ENCODE measurements around the gene NDUFV1.
"Not testable (repeated sequence)": the region's sequence is repeated elsewhere in the genome, so short reads cannot be mapped to it uniquely, and the experiment has no call there.

Gene NDUFV1

DNA sequence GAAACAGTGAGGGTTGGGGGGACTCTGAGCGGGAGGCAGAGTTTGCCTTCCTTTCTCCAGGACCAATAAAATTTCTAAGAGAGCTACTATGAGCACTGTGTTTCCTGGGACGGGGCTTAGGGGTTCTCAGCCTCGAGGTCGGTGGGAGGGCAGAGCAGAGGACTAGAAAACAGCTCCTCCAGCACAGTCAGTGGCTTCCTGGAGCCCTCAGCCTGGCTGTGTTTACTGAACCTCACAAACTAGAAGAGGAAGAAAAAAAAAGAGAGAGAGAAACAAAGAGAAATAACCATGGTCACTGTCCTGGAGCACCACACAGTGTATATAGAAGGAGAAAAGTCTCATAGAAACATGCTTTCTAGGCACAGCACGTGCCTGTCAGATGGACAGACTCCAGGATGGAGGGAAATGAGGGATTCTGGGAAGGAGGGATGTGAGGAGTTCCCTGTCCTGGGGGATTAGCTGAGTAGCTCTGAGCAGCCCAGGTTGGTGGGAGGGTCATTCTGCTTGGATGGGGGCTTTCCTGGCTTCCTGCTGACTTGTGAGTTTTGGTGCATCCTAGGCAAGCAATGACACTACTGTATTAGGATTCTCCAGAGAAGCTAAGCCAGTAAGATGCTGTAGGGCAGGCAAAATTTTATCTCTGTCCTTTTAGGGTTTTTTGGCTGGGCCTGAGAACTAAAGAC lies 20.0 kb upstream of the NDUFV1 start:
- DNase-seq: no peak

DNA sequence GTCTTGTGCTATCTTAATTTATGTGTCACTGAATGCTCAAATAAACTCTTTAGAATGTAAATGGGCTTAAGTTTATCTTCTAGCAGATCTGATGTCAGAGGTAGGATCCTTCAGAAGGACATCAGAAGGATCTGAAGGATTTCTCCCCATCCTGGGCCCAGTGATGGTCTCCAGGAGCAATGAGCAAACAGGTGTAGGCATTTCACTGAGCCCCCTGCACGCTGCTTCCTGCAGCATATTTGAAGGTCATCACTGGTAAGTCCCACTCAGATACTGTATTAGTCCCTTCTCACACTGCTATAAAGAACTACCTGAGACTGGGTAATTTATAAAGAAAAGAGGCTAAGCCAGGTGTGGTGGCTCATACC lies 18.6 kb upstream of the NDUFV1 start:
- DNase-seq: no peak

DNA sequence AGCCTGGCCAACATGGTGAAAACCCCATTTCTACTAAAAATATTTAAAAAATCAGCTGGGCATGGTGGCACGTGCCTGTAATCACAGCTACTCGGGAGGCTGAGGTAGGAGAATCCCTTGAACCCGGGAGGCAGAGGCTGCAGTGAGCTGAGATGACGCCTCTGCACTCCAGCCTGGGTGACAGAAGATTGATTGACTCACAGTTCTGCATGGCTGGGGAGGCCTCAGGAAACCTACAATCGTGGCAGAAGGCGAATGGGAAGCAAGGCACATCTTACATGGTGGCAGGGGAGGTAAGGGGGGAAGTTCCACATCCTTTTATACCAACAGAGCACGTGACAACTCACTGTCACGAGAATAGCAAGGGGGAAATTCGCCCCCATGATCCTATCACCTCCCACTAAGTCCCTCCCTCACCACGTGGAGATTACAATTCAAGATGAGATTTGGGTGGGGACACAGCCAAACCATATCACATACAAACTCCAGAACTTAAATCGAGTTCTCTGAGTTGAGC lies 17.8 kb upstream of the NDUFV1 start:
- DNase-seq: not testable (repeated sequence)

DNA sequence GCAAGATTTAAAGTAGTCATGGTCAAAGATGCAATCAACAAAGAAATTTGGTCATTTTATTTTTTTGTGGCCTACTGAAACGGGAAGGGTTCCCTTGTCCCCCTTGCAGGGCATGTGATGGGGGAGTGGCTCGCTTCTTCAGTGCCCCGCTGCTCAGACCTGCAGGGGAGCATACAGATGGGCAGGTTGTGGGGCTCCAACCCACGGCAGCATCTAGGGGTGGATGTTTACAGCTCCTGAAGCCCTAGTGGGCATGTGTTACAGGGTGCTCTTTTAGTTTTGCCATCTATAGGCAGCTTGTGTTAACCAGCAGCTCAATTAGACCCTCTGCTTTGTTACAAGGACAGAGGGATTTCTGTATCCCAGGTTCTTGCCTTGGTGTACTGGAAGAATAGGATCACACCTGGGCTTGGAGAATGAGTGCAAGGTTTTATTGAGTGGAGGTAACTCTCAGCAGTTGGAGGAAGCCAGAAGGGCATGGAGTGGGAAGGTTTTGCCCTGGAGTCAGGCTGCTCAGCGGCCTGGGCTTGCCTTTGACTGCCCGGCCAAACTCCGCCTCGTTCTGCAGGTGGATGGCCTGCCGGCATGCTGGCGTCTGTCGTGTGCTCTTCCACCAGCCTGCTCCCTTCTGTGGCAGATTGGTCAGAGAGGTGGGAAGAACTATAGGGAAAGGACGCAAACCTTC lies 13.7 kb upstream of the NDUFV1 start:
- DNase-seq: no peak

DNA sequence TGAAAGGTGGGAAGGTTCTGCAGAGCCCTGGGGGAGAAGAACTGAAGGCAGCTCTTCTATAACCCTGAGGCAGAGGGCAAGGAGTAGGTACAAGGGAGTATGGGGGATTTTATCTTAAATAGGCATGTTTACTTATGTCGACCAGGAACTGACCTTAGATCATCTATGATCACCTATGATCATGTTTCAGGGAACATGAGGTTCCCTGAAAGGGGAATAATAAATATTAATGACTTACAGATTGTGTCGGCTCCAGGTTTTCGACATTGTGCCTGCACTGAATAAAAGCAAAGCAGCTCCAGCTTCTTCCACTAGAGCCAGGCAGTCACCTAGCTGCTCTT lies 13.2 kb upstream of the NDUFV1 start:
- DNase-seq: no peak

DNA sequence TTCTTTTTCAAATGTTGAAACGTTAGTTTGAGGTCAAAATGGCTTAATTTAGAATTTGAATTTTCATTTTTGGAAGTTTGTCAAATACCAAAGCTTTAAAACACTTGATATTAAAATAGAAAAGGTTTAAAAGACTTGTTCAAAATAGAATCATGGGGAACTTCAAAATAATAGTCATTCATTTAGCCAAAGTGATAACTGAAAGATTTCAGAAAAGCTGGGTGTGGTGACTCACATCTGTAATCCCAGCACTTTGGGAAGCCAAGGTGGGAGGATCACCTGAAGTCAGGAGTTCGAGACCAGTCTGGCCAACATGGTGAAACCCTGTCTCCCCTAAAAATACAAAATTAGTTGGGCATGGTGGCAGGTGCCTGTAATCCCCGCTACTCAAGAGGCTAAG lies 12.3 kb upstream of the NDUFV1 start:
- no peak for DNase-seq

DNA sequence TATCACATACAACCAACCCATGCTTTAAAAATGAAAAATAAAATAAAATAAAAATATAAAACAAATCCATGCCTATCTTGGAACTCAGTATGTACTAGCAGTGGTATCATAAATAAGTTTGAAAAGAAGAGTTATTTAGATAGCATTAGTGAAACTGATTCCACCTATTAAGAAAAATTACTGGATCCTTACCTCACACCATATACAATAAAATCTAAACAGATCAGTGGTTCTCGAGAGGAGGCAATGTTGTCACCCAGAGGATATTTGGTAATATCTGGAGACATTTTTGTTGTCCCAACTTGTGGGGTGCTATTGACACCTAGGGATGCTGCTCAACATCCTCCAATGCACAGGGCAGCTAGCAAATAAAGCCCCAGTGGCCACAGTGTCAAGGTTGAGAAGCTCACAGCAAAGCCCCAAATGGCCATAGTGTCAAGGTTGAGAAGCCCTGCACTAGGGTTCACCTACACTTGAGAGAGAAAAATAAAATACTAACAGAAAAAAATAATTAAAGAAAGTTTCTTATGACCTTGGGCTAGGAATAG lies 9.9 kb upstream of the NDUFV1 start:
- no peak for DNase-seq

DNA sequence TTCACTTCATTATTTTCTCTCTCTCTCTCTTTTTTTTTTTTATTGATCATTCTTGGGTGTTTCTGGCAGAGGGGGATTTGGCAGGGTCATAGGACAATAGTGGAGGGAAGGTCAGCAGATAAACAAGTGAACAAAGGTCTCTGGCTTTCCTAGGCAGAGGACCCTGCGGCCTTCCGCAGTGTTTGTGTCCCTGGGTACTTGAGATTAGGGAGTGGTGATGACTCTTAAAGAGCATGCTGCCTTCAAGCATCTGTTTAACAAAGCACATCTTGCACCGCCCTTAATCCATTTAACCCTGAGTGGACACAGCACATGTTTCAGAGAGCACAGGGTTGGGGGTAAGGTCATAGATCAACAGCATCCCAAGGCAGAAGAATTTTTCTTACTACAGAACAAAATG lies 9.3 kb upstream of the NDUFV1 start:
- not testable (repeated sequence) for DNase-seq

DNA sequence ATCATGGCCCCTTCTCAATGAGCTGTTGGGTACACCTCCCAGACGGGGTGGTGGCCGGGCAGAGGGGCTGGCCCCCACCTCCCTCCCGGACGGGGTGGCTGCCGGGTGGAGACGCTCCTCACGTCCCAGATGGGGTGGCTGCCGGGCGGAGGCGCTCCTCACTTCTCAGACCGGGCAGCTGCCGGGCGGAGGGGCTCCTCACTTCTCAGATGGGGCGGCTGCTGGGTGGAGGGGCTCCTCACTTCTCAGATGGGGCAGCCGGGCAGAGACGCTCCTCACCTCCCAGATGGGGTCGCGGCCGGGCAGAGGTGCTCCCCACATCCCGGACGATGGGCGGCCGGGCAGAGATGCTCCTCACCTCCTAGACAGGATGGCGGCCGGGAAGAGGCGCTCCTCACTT lies 8.8 kb upstream of the NDUFV1 start:
- not testable (repeated sequence) for DNase-seq

DNA sequence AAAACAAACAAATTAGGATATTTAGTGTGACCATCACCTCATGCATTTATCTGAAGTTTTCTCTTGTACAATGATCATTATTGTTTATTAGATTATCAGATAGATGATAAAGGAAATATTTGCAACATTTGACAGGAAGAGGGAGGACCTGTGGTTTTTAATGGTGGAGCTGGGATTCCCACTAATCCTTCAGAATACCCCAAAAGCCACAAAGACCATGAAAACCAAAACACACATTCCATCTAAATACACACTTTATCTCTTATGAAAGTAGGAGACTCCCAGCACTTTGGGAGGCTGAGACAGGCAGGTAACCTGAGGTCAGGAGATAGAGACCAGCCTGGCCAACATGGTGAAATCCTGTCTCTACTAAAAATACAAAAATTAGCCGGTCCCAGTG lies 7.6 kb upstream of the NDUFV1 start:
- DNase-seq: no peak

DNA sequence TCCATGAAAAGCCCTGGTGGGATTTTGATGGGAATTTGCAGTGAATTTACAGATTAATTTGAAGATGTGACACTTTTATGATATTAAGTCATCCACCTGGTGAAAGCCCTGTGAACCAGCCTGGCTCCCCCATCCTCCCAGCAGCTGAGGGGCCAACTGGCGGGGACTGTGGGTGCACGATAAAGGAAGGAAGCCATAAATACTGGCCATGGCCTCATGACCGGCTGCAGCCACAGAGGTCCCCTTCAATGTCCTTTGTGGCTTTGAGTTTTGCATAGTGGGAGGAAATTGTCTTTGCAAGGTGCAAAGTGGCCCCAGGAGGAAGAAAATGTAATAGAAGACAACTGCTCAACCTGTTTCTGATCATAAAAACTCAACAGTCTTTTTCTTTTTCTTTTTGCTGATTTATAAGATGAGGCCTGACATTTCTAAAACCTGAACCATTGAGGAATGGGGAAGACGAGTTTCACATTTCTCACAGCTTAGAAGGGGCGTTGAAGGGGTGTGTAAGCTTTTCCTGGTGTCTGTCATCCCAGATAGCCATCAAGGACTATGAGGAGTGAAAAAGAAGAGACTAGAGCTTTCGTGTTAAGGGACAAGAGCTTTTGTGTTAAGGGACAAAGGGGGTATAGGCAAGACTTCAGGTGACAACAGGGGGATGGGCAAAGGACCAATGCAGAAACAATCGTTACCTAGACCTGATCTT lies 6.3 kb upstream of the NDUFV1 start:
- no peak for DNase-seq

DNA sequence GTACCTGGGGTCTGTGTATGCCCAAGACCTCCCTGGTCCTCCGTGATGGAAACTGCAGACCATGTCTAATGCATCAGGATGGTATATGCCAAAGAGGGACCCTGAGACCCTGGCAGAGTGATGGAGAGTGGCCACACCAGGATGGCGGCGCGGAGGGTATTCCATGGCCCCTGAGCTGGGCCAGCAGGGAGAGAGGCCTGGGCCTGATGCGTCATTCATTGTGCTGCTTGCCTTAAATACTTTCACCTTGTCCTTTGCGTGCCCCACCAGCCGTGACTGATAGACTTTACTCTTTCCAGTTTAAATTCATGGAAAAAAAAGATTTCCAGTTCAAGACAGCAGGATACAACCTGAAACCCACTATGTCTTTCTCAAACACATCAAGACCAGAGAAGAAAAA lies 5.6 kb upstream of the NDUFV1 start:
- no peak for DNase-seq

DNA sequence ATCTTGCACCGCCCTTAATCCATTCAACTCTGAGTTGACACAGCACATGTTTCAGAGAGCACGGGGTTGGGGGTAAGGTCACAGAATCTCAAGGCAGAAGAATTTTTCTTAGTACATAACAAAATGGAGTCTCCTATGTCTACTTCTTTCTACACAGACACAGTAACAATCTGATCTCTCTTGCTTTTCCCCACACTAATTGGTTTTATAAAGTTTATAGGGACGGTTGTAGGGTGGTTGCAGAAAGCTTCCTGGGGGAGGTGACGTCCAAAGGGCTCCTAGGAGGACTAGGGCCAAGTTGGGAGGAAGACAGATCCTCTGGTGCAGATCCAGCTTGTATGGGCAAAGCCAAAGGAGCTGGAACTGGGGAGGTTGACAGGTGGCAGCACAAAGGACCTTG lies 2.6 kb upstream of the NDUFV1 start:
- DNase-seq: not testable (repeated sequence)

DNA sequence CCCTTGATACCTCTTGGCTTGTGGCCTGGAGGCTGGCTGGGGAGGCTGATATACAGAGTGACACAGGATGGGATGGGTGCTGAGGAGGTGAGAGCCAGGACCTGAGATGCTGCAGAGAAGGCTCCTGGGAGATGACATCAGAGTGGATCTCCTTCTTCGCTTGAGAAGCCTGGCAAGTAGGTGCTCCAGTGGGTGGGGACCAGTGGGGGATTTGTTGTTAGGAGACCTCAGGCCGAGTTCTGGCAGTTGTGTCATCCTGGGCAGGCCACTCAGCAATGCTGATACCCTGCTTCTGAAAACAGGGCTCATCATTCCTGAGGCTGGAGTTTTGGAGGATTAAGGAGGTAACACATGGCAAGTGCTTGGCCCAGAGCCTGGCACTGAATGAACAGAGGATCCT lies 1.9 kb upstream of the NDUFV1 start:
- no peak for DNase-seq

DNA sequence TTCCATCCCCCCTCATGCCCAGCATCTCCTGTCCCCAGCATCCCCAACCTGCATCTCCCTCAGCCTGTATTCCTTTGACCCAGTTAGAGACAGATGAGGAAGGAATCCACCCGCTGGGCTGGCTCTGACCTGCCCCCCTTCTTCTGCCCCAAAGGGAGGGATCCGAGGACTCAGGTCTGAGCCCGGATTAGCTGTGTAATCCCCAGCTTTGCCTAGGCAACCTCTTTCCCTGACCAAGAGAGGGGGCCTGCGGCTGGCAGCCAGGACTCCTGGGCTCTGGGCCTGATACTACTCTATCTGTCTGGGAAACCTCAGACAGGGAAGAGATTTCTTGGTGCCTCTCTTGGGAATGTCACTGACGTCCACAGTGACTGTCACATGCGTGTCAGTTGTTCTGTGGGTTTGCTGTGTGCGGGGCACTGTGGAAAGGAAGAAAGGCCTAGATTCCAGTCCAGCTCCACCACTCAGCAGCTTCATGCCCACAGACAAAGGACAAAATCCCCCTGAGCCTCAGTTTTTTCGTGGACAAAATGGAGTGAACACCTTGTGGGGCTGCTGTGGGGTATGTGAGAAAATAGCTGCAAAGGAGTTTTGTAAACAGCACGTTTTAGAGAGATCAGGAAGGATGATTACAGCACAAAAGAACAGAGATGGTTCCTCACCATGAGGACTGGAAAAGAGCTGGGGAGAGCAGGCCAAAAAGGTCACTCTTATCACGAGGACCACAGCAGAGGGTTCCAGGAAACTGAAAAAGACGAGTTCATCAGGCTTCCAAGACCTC lies 1.3 kb upstream of the NDUFV1 start:
- DNase-seq: no peak

DNA sequence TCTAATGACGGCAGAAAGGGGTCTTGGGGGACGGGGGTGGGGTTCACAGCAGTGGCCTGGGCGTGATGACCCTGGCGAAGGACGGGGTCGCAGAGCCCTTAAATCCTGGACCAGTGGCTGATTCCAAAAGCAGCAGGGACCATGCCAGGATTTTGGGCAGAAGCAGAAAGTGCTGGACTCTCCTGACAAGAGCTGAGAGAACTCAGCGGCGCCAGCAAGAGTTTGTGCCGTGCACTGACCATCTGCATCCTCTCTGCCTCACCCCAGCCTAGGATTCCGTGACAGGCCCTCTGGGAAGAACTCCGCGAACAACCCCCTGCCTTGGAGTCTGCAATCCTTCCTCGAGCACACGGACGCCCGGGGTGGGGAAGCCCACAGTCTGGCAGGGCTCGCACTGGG lies 644 bp upstream of the NDUFV1 start:
- DNase-seq: no peak

DNA sequence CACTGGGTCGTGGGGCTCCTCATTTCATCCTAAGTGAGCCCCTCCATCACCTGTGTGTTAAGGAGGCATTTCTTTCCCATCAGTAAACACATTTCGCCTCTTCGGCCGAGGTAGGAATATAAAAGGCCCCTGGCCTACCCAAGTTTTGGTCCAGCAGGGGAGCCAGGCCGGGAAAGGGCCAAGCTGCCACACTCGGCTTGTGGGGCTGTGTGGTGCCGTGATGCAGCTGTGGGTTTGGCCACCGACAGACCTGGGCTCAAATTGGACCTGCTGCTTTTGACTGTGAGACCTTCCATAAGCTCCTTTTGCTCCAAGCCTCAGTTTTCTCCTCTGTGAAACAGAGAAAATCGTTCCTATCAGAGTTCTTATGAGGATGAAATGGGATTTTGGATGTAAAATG lies 771 bp downstream of the NDUFV1 start:
- DNase-seq: no peak

DNA sequence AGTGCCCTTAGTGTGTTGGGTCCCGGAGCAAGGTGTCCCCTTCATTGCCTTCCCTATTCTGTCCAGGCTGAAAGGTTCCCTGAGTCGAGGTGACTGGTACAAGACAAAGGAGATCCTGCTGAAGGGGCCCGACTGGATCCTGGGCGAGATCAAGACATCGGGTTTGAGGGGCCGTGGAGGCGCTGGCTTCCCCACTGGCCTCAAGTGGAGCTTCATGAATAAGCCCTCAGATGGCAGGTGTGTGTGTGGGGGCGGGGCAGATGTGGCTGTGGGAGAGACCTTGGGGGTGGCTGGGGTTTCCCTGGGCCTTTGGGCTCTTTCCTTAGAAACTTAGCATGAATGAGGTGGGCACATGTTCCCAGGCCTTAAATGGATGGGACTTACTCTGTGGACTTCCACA lies 1.8 kb downstream of the NDUFV1 start:
- DNase-seq: no peak

DNA sequence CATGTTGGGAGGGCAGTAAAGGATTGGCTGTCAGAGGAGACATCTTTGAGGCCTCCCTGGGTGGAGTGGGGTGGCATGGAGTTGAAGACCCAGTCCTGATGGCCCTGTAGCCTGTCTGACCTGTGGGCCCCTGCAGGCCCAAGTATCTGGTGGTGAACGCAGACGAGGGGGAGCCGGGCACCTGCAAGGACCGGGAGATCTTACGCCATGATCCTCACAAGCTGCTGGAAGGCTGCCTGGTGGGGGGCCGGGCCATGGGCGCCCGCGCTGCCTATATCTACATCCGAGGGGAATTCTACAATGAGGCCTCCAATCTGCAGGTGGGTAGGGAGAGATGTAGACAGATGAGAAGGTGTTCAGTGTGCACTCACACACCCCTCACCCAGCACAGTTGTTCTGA lies 2.6 kb downstream of the NDUFV1 start:
- no peak for DNase-seq

DNA sequence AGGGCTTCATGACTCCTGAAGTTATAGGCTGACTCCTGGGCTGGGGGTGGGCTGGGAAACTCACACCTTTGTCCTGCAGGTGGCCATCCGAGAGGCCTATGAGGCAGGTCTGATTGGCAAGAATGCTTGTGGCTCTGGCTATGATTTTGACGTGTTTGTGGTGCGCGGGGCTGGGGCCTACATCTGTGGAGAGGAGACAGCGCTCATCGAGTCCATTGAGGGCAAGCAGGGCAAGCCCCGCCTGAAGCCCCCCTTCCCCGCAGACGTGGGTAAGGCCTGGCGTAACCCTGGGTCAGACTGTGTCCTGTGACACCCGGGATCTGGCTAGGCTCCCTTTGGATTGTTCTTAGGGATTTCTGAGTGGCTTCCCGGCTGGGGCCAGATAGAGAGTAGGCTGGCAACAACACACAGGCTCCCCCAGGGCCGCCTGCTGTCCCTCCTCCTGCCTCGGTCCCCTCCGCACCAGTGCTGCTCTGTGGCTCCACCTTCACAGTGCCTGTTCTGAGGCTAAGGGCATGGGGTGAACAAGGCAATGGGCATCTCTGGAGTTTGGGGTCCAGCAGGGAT lies 3.6 kb downstream of the NDUFV1 start:
- DNase-seq: no peak

DNA sequence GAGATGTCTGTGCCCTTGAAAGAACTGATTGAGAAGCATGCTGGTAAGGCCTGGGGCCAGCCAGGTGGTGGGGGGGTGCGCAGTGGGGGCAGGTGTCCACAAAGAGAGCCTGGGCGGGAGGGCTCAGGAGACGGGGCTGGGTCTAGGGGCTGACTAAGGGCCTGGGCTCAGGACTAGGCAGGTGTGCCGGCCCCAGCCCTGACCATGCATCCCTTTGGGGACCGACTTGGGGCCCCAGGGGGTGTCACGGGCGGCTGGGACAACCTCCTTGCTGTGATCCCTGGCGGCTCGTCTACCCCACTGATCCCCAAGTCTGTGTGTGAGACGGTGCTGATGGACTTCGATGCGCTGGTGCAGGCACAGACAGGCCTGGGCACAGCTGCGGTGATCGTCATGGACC lies 4.4 kb downstream of the NDUFV1 start:
- DNase-seq: no peak

DNA sequence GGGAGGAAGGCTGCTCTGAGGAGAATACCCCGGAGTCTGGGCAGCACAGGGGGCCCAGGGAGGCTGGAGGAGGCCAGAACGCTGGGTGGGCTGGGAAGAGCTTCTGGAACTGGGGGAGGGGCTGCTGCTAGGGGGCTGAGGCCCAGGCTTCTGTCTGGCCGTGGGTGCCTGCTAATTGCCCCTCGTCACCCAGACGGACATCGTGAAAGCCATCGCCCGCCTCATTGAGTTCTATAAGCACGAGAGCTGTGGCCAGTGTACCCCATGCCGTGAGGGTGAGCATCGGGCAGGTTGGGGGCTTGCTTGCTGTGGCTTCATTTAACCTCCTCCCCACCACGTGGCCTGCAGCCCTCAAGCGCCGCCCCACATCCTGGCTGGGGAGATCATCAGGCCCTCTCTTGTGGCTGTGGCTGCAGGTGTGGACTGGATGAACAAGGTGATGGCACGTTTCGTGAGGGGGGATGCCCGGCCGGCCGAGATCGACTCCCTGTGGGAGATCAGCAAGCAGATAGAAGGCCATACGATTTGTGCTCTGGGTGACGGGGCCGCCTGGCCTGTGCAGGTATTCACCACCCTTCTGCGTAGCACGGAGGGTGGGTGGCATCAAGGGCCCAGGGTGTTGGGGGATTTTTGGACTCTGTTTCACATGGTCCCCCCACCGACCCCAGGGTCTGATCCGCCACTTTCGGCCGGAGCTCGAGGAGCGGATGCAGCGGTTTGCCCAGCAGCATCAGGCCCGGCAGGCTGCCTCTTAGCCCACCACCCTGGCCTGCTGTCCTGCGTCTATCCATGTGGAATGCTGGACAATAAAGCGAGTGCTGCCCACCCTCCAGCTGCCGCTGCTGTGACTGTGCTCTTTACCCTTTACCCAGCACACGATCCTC lies 5.2 kb downstream of the NDUFV1 start:
- DNase-seq: no peak

Measured in activated CD4-positive, alpha-beta T cell treated with anti-CD3 and anti-CD28 coated beads, Interleukin-2, amount 50 U/mL, for 16 hours (primary cell).